Ectodermal cell (in vitro differentiated cells): Measurements from ENCODE around the gene PAQR9.

Source experiments
- H3K27ac ChIP-seq: 2 replicates; pipeline ENCODE4 v1.7.0; 2013; ENCODE audit warnings: mild to moderate bottlenecking, low read depth, low read length; ENCODE audit not compliant: insufficient read depth, poor library complexity, severe bottlenecking
- H3K27me3 ChIP-seq: 2 replicates; pipeline ENCODE4 v1.7.0; 2013; ENCODE audit warnings: mild to moderate bottlenecking, low read length; ENCODE audit not compliant: insufficient read depth, control insufficient read depth, poor library complexity, severe bottlenecking
- H3K36me3 ChIP-seq: one replicate; pipeline ENCODE4 v1.7.0; 2013; ENCODE audit warnings: low read length; ENCODE audit not compliant: control insufficient read depth, insufficient read depth
- H3K4me1 ChIP-seq: one replicate; pipeline ENCODE4 v1.7.0; 2013; ENCODE audit warnings: low read length; ENCODE audit not compliant: control insufficient read depth, insufficient read depth
- H3K4me3 ChIP-seq: 2 replicates; pipeline ENCODE4 v1.7.0; 2013; ENCODE audit warnings: low read depth, low read length, control low read depth; ENCODE audit not compliant: insufficient read depth
- H3K9me3 ChIP-seq: 2 replicates; pipeline ENCODE4 v1.7.0; 2013; ENCODE audit warnings: mild to moderate bottlenecking, low read length, moderate library complexity; ENCODE audit not compliant: control insufficient read depth
- WGBS, 2 experiments: methylation state at CpG; one replicate each; pipeline ENCODE4 v1.1.7; 2013; ENCODE audit warnings: missing lambda C conversion rate in 2 of 2; 5-methylcytosine and 5-hydroxymethylcytosine counted together

Gene PAQR9

DNA sequence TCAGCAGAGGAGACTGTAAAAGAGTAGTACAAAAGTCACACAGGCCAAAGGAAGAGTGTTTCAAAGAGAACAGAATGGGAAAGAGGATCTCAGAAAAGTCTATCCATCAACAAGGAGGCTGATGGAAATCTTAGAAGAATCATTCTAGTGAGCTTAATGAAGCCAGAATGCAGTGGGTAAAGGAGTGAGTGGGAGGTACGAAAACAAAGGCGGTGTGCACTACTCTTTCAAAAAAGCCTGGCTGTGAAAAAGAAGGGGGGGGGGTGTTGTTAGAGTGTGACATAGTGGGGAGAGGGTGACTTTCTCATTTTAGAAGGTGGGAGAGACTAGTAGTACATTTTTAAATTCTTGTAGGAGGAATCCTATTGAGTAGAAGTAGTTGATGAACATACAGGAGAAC lies 11.7 kb downstream of the PAQR9 start:
- no peaks in the 10 kb centered on the region for H3K27me3 ChIP-seq
- 90 to 94% methylated on average over 2 of the region's 2 CpGs for WGBS, 2 experiments

DNA sequence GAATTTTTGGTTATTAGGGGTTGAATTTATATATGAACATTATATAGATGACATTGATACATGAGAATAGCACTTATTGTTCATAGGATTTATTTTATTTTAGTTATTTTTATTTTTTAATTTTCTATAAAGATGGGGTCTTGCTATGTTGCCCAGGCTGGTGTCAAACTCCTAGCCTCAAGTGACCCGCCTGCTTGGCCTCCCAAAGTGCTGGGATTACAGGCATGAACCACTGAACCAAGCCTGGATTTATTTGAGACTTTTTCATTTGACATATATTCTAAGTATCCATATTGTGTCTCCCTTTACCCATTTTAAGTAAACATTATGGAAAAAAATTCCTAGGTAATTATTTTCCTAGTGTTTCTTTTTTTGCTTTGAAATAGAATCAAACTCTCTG lies 12.5 kb downstream of the PAQR9 start:
- Histone ChIP-seq H3K4me1 (no peaks in the 10 kb centered on the region), H3K4me3 (no peak overlapping the region), H3K9me3 (no peaks in the 10 kb centered on the region), H3K36me3 (no peaks in the 10 kb centered on the region), H3K27me3 (no peaks in the 10 kb centered on the region), H3K27ac (no peak overlapping the region)
- 86 to 100% methylated on average over 1 of the region's 1 CpG for WGBS, 2 experiments

More for the DNA sequence above, 11.7 kb downstream of the PAQR9 start:
- no peaks in the 10 kb centered on the region for H3K36me3 ChIP-seq
- H3K27ac ChIP-seq, result no peak overlapping the region
- no peak overlapping the region for H3K4me3 ChIP-seq
- no peaks in the 10 kb centered on the region for H3K4me1 ChIP-seq
- H3K9me3 ChIP-seq, result no peaks in the 10 kb centered on the region

DNA sequence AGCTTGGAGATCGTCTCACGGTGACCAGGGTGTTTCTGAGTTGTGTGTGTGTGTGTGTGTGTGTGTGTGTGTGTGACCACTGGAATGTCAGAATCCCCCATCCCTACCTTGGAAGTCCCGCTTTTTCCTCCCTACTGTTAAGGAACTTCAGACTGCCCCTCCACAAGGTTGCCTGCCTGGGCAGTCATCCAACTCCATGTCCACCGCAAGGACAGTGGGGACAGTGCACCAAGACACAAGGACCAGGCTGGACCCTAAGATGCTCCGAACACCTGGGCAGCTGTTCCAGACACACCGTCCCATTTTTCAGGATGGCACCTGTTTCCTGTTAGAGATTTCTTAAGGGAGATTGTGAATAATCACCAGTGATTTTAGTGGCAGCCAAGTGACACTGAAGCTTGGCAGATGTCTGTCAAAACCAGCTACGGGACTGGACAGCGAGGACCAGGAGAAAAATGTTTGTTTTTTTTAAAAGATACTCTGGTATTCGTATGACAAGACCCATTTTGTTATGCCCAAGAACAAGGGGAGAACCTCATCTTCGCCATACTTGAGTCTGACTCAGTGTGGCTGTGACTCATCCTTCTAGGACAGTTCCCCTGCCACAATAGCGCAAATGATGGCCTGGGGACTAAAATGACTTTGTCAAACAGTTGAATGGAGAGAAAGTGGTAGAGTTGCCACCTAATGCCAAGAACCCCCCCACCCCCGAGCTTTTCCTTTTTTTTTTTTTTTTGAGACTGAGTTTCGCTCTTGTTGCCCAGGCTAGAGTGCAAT lies 15.5 kb downstream of the PAQR9 start:
- WGBS, 2 experiments, result 91 to 95% methylated on average over 12 to 13 of the region's 13 CpGs
- Histone ChIP-seq H3K4me1 (no peaks in the 10 kb centered on the region), H3K9me3 (no peaks in the 10 kb centered on the region), H3K36me3 (no peaks in the 10 kb centered on the region), H3K27me3 (no peaks in the 10 kb centered on the region), H3K4me3 (no peak overlapping the region), H3K27ac (no peak overlapping the region)

DNA sequence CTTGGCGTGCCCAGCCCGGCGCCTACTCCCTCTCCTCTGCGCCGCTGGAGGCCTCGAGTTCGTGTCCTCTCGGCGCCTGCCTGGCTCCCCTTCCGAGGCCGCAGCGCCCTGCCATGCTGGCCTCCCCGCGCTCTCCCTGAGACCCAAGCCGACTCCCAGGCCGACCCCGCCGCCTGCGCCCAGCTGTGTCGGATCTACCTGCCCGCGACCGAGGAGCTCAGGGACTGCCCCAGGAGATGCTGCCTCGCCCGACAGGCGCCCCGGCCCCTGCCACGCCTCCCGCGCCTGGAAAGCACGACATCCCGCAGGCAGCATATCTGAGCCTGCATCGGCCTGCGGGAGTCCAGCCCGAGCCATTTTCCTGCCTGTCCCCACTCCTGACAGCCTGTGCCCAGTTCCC lies 16.1 kb downstream of the PAQR9 start:
- WGBS, 2 experiments, result 95% methylated on average over 35 of the region's 35 CpGs
- no peaks in the 10 kb centered on the region for H3K9me3 ChIP-seq
- no peaks in the 10 kb centered on the region for H3K36me3 ChIP-seq
- no peaks in the 10 kb centered on the region for H3K27me3 ChIP-seq
- H3K27ac ChIP-seq, result no peak overlapping the region
- H3K4me3 ChIP-seq, result no peak overlapping the region
- no peaks in the 10 kb centered on the region for H3K4me1 ChIP-seq

DNA sequence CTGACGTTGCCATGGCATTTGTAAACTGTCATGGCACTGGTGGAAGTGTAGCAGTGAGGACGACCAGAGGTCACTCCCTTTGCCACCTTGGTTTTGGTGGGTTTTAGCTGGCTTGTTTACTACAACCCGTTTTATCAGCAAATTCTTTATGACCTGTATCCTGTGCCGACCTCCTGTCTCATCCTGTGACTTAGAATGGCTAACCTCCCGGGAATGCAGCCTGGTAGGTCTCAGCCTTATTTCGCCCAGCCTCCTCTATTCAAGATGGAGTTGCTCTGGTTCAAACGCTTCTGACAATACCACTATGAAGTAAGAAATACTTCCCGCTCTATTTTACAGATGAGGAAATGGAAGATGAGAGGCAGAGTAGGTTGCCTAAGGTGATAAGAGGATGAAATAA lies 16.6 kb downstream of the PAQR9 start:
- H3K27me3 ChIP-seq, result no peaks in the 10 kb centered on the region
- WGBS, 2 experiments, result 91 to 95% methylated on average over 8 of the region's 8 CpGs

DNA sequence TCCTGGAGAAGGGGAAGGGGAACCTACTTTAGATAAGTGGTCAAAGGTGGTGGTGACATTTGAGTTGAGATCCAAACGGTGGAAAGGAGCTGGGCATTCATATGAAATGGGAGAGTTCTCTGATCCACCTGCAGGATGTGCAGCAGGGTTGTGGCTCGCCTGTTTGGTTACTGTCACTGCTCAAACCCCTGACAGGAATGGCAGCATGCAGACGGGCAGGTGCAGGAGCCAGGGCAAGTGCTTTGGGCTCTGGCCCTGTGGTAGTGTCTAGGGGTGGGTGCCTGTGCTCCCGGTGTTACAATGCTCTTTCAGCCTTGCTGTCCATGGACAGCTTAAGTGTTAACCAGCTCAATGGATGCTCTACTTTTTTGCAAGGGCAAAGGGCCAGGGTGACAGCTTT lies 18.5 kb downstream of the PAQR9 start:
- Histone ChIP-seq H3K4me3 (no peak overlapping the region), H3K36me3 (no peaks in the 10 kb centered on the region), H3K27ac (no peak overlapping the region), H3K9me3 (no peaks in the 10 kb centered on the region), H3K27me3 (no peaks in the 10 kb centered on the region), H3K4me1 (no peaks in the 10 kb centered on the region)
- WGBS, 2 experiments, result 92 to 95% methylated on average over 4 of the region's 4 CpGs

More for the DNA sequence above, 16.6 kb downstream of the PAQR9 start:
- Histone ChIP-seq H3K4me3 (no peak overlapping the region), H3K27ac (no peak overlapping the region), H3K4me1 (no peaks in the 10 kb centered on the region), H3K36me3 (no peaks in the 10 kb centered on the region), H3K9me3 (no peaks in the 10 kb centered on the region)

DNA sequence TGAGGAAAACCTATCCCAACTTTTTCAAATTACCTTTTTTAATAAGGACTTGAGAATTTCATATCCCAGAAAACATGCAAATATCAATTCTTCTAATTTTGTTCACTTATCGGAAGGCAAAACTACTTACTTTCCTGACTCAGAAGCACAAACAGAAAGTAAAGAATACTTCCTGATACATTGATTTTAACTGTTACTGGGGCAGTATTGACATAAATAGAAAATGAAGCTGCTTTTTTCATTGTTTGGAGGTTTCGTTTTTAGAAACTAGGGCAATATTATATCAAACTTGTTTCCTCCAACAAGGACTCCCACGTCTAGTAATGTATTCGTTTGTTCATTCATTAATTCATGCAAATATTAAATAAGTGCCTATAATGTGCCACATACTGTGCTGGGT lies 19.1 kb downstream of the PAQR9 start:
- Histone ChIP-seq H3K4me1 (no peaks in the 10 kb centered on the region), H3K4me3 (no peak overlapping the region), H3K27me3 (no peaks in the 10 kb centered on the region), H3K27ac (no peak overlapping the region), H3K9me3 (no peaks in the 10 kb centered on the region), H3K36me3 (no peaks in the 10 kb centered on the region)
- 91 to 100% methylated on average over 1 to 4 of the region's 4 CpGs for WGBS, 2 experiments

DNA sequence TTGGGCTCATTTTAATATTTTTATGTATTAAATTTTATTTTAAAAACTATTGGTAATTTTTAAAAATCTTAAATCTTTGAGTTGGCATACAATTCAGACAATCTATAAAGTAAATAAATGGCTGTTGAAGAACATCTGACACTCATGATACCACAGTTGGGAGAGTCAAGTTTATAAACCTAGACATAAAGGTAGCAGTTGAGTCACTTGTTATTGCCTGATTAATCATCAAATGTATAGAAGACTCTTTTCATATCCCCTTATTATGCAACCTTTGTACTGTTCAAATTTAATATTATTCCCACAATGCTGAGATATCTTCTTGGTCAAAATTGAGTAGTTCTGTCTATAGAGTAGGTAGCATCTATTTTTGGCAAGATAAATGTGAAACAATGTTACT lies 19.6 kb downstream of the PAQR9 start:
- H3K4me1 ChIP-seq, result no peaks in the 10 kb centered on the region
- no peaks in the 10 kb centered on the region for H3K36me3 ChIP-seq
- no peak overlapping the region for H3K4me3 ChIP-seq
- H3K27me3 ChIP-seq, result no peaks in the 10 kb centered on the region
- no peak overlapping the region for H3K27ac ChIP-seq
- H3K9me3 ChIP-seq, result no peaks in the 10 kb centered on the region

DNA sequence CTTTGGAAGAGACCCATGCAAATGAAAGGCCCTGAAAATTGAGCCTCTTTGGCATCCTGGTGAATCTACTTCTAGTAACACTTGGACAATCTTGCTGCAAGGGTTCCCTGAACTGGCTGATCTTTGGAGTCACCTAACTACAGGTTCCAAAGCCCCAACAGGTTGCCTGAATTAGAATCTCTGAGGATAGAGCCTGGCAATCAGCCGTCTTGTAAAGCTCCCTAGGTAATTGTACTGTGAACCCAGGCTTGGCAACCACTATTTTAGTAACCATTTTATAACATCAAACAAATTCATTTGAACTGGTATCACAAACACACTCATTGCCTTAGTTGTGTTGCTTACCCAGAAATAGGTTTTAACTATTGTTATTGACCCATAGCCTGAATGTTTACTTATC lies 20.1 kb downstream of the PAQR9 start:
- 89 to 95% methylated on average over 1 of the region's 1 CpG for WGBS, 2 experiments
- Histone ChIP-seq H3K27me3 (no peaks in the 10 kb centered on the region), H3K4me1 (no peaks in the 10 kb centered on the region), H3K27ac (no peak overlapping the region), H3K9me3 (no peaks in the 10 kb centered on the region), H3K4me3 (no peak overlapping the region), H3K36me3 (no peaks in the 10 kb centered on the region)

DNA sequence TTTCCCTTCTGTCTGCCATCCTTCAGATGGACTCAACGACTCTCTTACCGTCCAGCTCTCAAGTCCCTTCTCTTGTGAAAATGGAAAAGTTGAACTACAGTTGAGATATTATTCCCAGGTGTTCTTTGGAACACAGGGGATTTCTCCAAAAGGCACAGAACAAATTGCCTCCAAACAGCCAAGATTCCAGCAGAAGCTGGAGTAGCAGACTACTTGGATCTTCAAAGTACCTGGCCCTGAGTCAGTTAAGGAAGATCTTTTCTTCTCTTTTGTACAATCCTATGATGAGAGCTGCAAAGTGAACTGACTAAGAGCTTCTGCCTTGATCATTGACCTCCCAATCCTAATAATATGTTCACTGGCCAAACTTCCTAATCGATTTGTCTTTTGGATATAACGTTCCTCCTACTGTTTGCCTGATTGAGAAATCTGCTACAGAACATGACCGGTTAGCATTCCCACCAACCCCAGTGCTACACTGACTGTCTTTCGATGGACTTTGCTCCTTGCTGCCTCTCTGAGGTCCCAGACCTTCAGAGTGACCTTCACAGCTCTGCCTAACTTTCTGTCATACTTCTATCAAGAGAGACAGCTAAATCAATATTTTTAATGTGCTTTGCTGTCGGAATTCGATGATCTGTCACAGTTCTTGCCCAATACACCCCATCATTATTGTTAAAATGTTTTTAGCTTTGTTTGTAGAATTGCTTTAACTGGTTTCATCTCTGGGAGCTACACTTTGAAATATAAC lies 21.9 kb downstream of the PAQR9 start:
- Histone ChIP-seq H3K27me3 (no peaks in the 10 kb centered on the region), H3K4me3 (no peak overlapping the region), H3K4me1 (no peaks in the 10 kb centered on the region), H3K9me3 (no peaks in the 10 kb centered on the region), H3K36me3 (no peaks in the 10 kb centered on the region), H3K27ac (no peak overlapping the region)
- WGBS, 2 experiments, result 94 to 96% methylated on average over 4 to 8 of the region's 8 CpGs
